GM23338 (cell line): ENCODE measurements around the gene SDHAF3. TPM values are rescaled to one million over a fixed set of nuclear protein-coding genes. Genes with fewer than 3 reads are reported as not detected.

ENCODE experiments used
- ATAC-seq: fragments of 200-7000 bp; cut with Tn5 transposase; 3 replicates; pipeline ENCODE4 v1.9.1; 2020
- DNase-seq: peaks from one replicate; pipeline ENCODE4 v3.0.0-alpha.2; 2015; ENCODE audit warnings: low spot score
- H2AFZ ChIP-seq: fragments of 200-600 bp; sonication (generic); 2 replicates; pipeline ENCODE4 v1.8.0; 2016; ENCODE audit warnings: antibody characterized with exemption, mild to moderate bottlenecking, moderate library complexity
- H3F3A ChIP-seq: fragments of 200-600 bp; sonication (generic); replicated peaks from 2 replicates; pipeline ENCODE4 v1.8.0; 2017; ENCODE audit warnings: antibody characterized with exemption, mixed run types, low read depth
- H3K27ac ChIP-seq: fragments of 200-600 bp; sonication (generic); 2 replicates; pipeline ENCODE4 v1.6.1; 2016; ENCODE audit warnings: low read depth
- H3K27me3 ChIP-seq: fragments of 200-600 bp; sonication (generic); 2 replicates; pipeline ENCODE4 v1.8.0; 2016; ENCODE audit warnings: mild to moderate bottlenecking, mixed run types, moderate library complexity; ENCODE audit not compliant: insufficient read depth
- H3K36me3 ChIP-seq: fragments of 200-600 bp; sonication (generic); 2 replicates; pipeline ENCODE4 v1.8.0; 2016; ENCODE audit warnings: mild to moderate bottlenecking; ENCODE audit not compliant: insufficient read depth
- H3K4me1 ChIP-seq: fragments of 200-600 bp; sonication (generic); 2 replicates; pipeline ENCODE4 v1.8.0; 2016; ENCODE audit warnings: mild to moderate bottlenecking, moderate library complexity; ENCODE audit not compliant: insufficient read depth
- H3K4me2 ChIP-seq: fragments of 200-600 bp; sonication (generic); 2 replicates; pipeline ENCODE4 v1.7.1; 2017; ENCODE audit warnings: mixed run types
- H3K4me3 ChIP-seq: fragments of 200-600 bp; sonication (generic); 2 replicates; pipeline ENCODE4 v1.6.1; 2016; ENCODE audit warnings: mixed run types
- H3K79me2 ChIP-seq: fragments of 200-600 bp; sonication (generic); replicated peaks from 2 replicates; pipeline ENCODE4 v1.8.0; 2017; ENCODE audit warnings: mild to moderate bottlenecking; ENCODE audit not compliant: insufficient read depth
- H3K9me2 ChIP-seq: fragments of 200-600 bp; sonication (generic); 2 replicates; pipeline ENCODE4 v1.8.0; 2017; ENCODE audit not compliant: insufficient read depth
- H4K20me1 ChIP-seq: fragments of 200-600 bp; sonication (generic); replicated peaks from 2 replicates; pipeline ENCODE4 v1.8.0; 2017; ENCODE audit warnings: mild to moderate bottlenecking; ENCODE audit not compliant: insufficient read depth
- H3K27ac Mint-ChIP-seq: 2 replicates; pipeline ENCODE4 v1.8.0; 2020; ENCODE audit warnings: inconsistent platforms, mild to moderate bottlenecking, moderate library complexity, mixed read lengths
- H3K27me3 Mint-ChIP-seq: 3 replicates; pipeline ENCODE4 v1.8.0; 2022; ENCODE audit warnings: low read depth, mild to moderate bottlenecking, moderate library complexity, mixed read lengths, inconsistent platforms; ENCODE audit not compliant: insufficient read depth, poor library complexity
- H3K36me3 Mint-ChIP-seq: 3 replicates; pipeline ENCODE4 v1.8.0; 2021; ENCODE audit warnings: low read depth, mild to moderate bottlenecking, inconsistent platforms, moderate library complexity, mixed read lengths
- H3K4me1 Mint-ChIP-seq: 3 replicates; pipeline ENCODE4 v1.8.0; 2020; ENCODE audit warnings: mild to moderate bottlenecking, inconsistent platforms, mixed read lengths
- H3K4me3 Mint-ChIP-seq: 3 replicates; pipeline ENCODE4 v1.8.0; 2021; ENCODE audit warnings: moderate library complexity, mild to moderate bottlenecking, inconsistent platforms, mixed read lengths
- H3K9me3 Mint-ChIP-seq: 3 replicates; pipeline ENCODE4 v1.8.0; 2020; ENCODE audit warnings: moderate library complexity, mild to moderate bottlenecking, inconsistent platforms, mixed read lengths
- CREB1 ChIP-seq: fragments of 250-450 bp; sonication (Bioruptor Pico); IDR thresholded peaks from 2 replicates; pipeline ENCODE4 v1.5.0; 2020; ENCODE audit warnings: low read depth, mild to moderate bottlenecking, moderate library complexity
- EZH2 ChIP-seq: fragments of 200-600 bp; sonication (generic); IDR thresholded peaks from one replicate; pipeline ENCODE4 v1.8.0; 2017; ENCODE audit warnings: antibody characterized with exemption, mild to moderate bottlenecking, low read depth; ENCODE audit not compliant: unreplicated experiment
- EZH2phosphoT487 ChIP-seq: fragments of 200-600 bp; sonication (generic); IDR thresholded peaks from one replicate; pipeline ENCODE4 v1.8.1; 2018; ENCODE audit warnings: antibody characterized with exemption; ENCODE audit not compliant: unreplicated experiment
- JUNB ChIP-seq: IDR thresholded peaks from one replicate; pipeline ENCODE4 v1.6.1; 2016; ENCODE audit warnings: antibody characterized with exemption; ENCODE audit not compliant: unreplicated experiment
- NANOG ChIP-seq: IDR thresholded peaks from 2 replicates; pipeline ENCODE4 v1.6.1; 2016; ENCODE audit warnings: antibody characterized with exemption, borderline replicate concordance
- POLR2AphosphoS5 ChIP-seq: IDR thresholded peaks from 2 replicates; pipeline ENCODE4 v1.6.1; 2016; ENCODE audit warnings: antibody characterized with exemption, low read depth
- STAT1 ChIP-seq: IDR thresholded peaks from one replicate; pipeline ENCODE4 v1.6.1; 2016; ENCODE audit warnings: antibody characterized with exemption; ENCODE audit not compliant: unreplicated experiment
- ZNF114 ChIP-seq: fragments of 250-450 bp; sonication (Bioruptor Pico); IDR thresholded peaks from 2 replicates; pipeline ENCODE4 v1.5.0; 2020; ENCODE audit warnings: mild to moderate bottlenecking, moderate library complexity
- ZNF331 ChIP-seq: fragments of 250-450 bp; sonication (Bioruptor Pico); IDR thresholded peaks from 2 replicates; pipeline ENCODE4 v1.5.0; 2020; ENCODE audit warnings: low read depth, mild to moderate bottlenecking, moderate library complexity
- polyA plus RNA-seq: library from polyadenylated mRNA; unstranded; fragments of >200 nt; fragmentation: Nextera tagmentation; extraction: Ambion mirVana; gene quantifications from 2 replicates; pipeline ENCODE4 v1.2.1, GENCODE V29; 2016
- total RNA-seq: library from RNA; depleted of rRNA; stranded (reverse); fragments of >200 nt; shearing (Covaris generic); gene quantifications from 2 replicates; pipeline ENCODE4 v1.2.3, GENCODE V29; 2014
- TF ChIP-seq, protein P1 (sequence below): IDR thresholded peaks from one replicate; pipeline ENCODE4 v1.6.1; 2018; ENCODE audit warnings: antibody characterized with exemption; ENCODE audit not compliant: unreplicated experiment
- TF ChIP-seq, protein P2 (sequence below), 2 experiments: fragments of 200-600 bp in 1 of 2; sonication (generic) in 1 of 2; conservative IDR thresholded peaks; 2 replicates each; pipeline versions ENCODE4 v1.5.1 to v1.6.1; 2016 to 2017; ENCODE audit warnings: antibody characterized with exemption in 2 of 2, low read depth in 2 of 2, mild to moderate bottlenecking in 2 of 2, moderate library complexity in 1 of 2
- TF ChIP-seq, protein P3 (sequence below): IDR thresholded peaks from 2 replicates; pipeline ENCODE4 v1.6.1; 2016; ENCODE audit warnings: antibody characterized with exemption
- TF ChIP-seq, protein P4 (sequence below): fragments of 250-450 bp; sonication (Bioruptor Pico); IDR thresholded peaks from 2 replicates; pipeline ENCODE4 v1.5.0; 2020; ENCODE audit warnings: mild to moderate bottlenecking, moderate library complexity

The SDHAF3 gene
- total and polyA plus RNA-seq, 2 experiments from 2014 or later, result 35.5 to 123 TPM

DNA sequence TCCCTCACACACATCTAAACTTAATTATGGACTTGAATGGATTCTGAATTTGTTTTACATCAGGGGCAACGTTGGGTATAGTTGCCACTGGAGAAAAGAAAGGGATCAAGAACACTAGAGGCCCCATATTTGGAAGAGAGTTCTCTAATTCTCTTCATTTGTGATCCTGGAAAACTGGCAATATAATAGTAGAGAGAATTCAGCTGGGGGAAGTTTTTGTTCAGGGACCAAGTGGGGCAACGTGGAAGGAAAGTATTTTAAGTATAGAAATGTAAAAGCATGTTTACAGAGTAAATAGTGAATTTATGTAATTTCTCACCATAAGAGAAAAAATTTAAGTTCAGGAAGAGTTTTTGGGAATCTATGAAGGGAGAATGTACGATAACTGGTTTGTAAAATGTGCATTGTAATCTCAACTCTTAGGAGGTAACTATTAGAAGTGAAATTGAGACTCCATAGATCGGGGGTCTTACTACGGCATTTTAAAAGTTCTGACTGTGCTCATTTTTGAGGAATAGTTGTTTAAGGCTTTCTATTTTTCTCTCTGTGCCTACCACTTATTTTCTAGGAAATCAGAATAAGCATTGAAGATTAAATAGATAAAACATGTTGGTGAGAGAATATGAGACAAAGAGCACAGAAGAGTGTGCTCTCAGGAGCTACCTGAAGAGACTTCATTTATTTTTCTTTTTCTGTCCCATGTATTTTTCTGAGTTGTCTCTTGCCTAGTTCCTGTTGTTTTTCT, 3.4 kb downstream of the SDHAF3 start:
- Histone ChIP-seq H4K20me1 (no peaks in the 10 kb centered on the region), H2AFZ (no peak overlapping the region), H3K79me2 (peaks cover 81% of the 10 kb centered on the region), H3K9me2 (no peaks in the 10 kb centered on the region; the same call in 1 of the 2 replicates), H3K4me3 (no peak overlapping the region), H3K4me1 (peaks cover 13% of the 10 kb centered on the region), H3K4me2 (no peak overlapping the region), H3K36me3 (no peaks in the 10 kb centered on the region), H3K27ac (no peak overlapping the region), H3K27me3 (no peaks in the 10 kb centered on the region), H3F3A (no peaks in the 10 kb centered on the region)
- Mint-ChIP-seq H3K36me3 (peaks cover 20% of the 10 kb centered on the region; the same call in 2 of the 3 replicates), H3K27ac (no peak overlapping the region), H3K27me3 (peaks cover 6% of the 10 kb centered on the region), H3K4me1 (peaks cover 24% of the 10 kb centered on the region), H3K9me3 (no peaks in the 10 kb centered on the region; the same call in 2 of the 3 replicates), H3K4me3 (no peak overlapping the region)
- DNase-seq (no peak), ATAC-seq (no peak)
- TF ChIP-seq, protein P1, sequence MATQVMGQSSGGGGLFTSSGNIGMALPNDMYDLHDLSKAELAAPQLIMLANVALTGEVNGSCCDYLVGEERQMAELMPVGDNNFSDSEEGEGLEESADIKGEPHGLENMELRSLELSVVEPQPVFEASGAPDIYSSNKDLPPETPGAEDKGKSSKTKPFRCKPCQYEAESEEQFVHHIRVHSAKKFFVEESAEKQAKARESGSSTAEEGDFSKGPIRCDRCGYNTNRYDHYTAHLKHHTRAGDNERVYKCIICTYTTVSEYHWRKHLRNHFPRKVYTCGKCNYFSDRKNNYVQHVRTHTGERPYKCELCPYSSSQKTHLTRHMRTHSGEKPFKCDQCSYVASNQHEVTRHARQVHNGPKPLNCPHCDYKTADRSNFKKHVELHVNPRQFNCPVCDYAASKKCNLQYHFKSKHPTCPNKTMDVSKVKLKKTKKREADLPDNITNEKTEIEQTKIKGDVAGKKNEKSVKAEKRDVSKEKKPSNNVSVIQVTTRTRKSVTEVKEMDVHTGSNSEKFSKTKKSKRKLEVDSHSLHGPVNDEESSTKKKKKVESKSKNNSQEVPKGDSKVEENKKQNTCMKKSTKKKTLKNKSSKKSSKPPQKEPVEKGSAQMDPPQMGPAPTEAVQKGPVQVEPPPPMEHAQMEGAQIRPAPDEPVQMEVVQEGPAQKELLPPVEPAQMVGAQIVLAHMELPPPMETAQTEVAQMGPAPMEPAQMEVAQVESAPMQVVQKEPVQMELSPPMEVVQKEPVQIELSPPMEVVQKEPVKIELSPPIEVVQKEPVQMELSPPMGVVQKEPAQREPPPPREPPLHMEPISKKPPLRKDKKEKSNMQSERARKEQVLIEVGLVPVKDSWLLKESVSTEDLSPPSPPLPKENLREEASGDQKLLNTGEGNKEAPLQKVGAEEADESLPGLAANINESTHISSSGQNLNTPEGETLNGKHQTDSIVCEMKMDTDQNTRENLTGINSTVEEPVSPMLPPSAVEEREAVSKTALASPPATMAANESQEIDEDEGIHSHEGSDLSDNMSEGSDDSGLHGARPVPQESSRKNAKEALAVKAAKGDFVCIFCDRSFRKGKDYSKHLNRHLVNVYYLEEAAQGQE, result no peak
- TF ChIP-seq ZNF114 (CRISPR knock-in tag) (no peak), JUNB (no peak), NANOG (no peak), STAT1 (no peak), EZH2 (no peak), ZNF331 (CRISPR knock-in tag) (no peak), POLR2AphosphoS5 (no peak), EZH2phosphoT487 (no peak), CREB1 (CRISPR knock-in tag) (no peak)
- TF ChIP-seq, protein P2, sequence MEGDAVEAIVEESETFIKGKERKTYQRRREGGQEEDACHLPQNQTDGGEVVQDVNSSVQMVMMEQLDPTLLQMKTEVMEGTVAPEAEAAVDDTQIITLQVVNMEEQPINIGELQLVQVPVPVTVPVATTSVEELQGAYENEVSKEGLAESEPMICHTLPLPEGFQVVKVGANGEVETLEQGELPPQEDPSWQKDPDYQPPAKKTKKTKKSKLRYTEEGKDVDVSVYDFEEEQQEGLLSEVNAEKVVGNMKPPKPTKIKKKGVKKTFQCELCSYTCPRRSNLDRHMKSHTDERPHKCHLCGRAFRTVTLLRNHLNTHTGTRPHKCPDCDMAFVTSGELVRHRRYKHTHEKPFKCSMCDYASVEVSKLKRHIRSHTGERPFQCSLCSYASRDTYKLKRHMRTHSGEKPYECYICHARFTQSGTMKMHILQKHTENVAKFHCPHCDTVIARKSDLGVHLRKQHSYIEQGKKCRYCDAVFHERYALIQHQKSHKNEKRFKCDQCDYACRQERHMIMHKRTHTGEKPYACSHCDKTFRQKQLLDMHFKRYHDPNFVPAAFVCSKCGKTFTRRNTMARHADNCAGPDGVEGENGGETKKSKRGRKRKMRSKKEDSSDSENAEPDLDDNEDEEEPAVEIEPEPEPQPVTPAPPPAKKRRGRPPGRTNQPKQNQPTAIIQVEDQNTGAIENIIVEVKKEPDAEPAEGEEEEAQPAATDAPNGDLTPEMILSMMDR (conservative IDR thresholded peaks at IDR 0.05; ENCODE audit: low read depth in 2 of 2), result no peak
- TF ChIP-seq, protein P3, sequence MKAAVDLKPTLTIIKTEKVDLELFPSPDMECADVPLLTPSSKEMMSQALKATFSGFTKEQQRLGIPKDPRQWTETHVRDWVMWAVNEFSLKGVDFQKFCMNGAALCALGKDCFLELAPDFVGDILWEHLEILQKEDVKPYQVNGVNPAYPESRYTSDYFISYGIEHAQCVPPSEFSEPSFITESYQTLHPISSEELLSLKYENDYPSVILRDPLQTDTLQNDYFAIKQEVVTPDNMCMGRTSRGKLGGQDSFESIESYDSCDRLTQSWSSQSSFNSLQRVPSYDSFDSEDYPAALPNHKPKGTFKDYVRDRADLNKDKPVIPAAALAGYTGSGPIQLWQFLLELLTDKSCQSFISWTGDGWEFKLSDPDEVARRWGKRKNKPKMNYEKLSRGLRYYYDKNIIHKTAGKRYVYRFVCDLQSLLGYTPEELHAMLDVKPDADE, result no peak
- TF ChIP-seq, protein P4, sequence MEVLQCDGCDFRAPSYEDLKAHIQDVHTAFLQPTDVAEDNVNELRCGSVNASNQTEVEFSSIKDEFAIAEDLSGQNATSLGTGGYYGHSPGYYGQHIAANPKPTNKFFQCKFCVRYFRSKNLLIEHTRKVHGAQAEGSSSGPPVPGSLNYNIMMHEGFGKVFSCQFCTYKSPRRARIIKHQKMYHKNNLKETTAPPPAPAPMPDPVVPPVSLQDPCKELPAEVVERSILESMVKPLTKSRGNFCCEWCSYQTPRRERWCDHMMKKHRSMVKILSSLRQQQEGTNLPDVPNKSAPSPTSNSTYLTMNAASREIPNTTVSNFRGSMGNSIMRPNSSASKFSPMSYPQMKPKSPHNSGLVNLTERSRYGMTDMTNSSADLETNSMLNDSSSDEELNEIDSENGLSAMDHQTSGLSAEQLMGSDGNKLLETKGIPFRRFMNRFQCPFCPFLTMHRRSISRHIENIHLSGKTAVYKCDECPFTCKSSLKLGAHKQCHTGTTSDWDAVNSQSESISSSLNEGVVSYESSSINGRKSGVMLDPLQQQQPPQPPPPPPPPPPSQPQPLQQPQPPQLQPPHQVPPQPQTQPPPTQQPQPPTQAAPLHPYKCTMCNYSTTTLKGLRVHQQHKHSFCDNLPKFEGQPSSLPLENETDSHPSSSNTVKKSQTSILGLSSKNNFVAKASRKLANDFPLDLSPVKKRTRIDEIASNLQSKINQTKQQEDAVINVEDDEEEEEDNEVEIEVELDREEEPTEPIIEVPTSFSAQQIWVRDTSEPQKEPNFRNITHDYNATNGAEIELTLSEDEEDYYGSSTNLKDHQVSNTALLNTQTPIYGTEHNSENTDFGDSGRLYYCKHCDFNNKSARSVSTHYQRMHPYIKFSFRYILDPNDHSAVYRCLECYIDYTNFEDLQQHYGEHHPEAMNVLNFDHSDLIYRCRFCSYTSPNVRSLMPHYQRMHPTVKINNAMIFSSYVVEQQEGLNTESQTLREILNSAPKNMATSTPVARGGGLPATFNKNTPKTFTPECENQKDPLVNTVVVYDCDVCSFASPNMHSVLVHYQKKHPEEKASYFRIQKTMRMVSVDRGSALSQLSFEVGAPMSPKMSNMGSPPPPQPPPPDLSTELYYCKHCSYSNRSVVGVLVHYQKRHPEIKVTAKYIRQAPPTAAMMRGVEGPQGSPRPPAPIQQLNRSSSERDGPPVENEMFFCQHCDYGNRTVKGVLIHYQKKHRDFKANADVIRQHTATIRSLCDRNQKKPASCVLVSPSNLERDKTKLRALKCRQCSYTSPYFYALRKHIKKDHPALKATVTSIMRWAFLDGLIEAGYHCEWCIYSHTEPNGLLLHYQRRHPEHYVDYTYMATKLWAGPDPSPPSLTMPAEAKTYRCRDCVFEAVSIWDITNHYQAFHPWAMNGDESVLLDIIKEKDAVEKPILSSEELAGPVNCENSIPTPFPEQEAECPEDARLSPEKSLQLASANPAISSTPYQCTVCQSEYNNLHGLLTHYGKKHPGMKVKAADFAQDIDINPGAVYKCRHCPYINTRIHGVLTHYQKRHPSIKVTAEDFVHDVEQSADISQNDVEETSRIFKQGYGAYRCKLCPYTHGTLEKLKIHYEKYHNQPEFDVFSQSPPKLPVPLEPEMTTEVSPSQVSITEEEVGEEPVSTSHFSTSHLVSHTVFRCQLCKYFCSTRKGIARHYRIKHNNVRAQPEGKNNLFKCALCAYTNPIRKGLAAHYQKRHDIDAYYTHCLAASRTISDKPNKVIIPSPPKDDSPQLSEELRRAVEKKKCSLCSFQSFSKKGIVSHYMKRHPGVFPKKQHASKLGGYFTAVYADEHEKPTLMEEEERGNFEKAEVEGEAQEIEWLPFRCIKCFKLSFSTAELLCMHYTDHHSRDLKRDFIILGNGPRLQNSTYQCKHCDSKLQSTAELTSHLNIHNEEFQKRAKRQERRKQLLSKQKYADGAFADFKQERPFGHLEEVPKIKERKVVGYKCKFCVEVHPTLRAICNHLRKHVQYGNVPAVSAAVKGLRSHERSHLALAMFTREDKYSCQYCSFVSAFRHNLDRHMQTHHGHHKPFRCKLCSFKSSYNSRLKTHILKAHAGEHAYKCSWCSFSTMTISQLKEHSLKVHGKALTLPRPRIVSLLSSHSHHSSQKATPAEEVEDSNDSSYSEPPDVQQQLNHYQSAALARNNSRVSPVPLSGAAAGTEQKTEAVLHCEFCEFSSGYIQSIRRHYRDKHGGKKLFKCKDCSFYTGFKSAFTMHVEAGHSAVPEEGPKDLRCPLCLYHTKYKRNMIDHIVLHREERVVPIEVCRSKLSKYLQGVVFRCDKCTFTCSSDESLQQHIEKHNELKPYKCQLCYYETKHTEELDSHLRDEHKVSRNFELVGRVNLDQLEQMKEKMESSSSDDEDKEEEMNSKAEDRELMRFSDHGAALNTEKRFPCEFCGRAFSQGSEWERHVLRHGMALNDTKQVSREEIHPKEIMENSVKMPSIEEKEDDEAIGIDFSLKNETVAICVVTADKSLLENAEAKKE (CRISPR knock-in tag), result no peak
